ENCODE data around the gene ADRA2B. TPM values are rescaled to one million over a fixed set of nuclear protein-coding genes. Genes with fewer than 3 reads are reported as not detected.

The ADRA2B gene
- total and polyA plus RNA-seq, 2 donors (not counting 1 experiment from before 2014, with no cell fraction given): 0.27 to 0.46 TPM

DNA sequence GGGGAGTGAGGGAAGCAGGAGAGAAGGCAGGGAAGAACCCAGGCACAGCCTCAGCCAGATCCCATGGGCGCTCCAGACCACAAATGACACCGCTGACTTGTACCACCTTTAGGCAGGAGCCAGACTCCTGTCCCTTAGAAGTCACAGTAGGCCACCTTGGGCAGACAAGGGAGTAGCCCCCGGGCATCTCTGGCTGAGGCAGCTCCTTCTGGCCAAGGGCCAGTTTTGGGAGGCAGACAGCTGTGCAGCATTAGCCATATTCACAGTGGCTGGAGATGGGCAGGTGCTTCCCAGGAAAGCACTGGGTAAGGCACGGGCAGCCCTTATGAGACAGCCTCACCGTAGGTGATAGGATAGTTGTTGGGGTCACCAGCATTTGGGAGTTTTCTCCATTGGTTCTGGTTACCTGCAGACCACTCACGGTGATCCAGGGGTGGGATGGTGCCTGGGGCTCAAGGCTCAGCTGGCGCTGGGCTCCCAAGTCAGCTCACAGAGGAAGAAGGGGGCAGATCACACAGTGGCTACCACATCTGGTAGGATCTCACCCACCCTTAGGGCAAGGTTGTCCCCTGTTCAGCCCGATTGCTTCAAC is 19.9 kb upstream of the ADRA2B start:
- Histone ChIP-seq H2AFZ (ENCODE audit: insufficient read depth, low read depth, low read length, poor library complexity, severe bottlenecking) (no peak overlapping the region), H3K27ac (ENCODE audit: low read length in 2 of 2) (no peak overlapping the region), H3K27me3 (replicated peaks in 1 of 4; ENCODE audit: control extremely low read depth in 1 of 4, control insufficient read depth in 3 of 4, insufficient read depth in 4 of 4, low read length in 3 of 4) (no peaks in the 10 kb centered on the region), H3K79me2 (ENCODE audit: control insufficient read depth, insufficient read depth, low read length) (no peaks in the 10 kb centered on the region), H4K20me1 (ENCODE audit: control insufficient read depth, insufficient read depth, low read length, poor library complexity, severe bottlenecking) (no peaks in the 10 kb centered on the region), H3K4me2 (replicated peaks; ENCODE audit: low read depth, low read length, poor library complexity, severe bottlenecking) (no peak overlapping the region), H3K4me1 (ENCODE audit: control insufficient read depth in 2 of 2, insufficient read depth in 2 of 2, low read length in 2 of 2) (peaks cover 0 to 5% of the 10 kb centered on the region in 2 donors), H3K9ac (ENCODE audit: low read length) (no peak overlapping the region), H3K9me3 (ENCODE audit: control extremely low read depth in 1 of 3, control insufficient read depth in 2 of 3, insufficient read depth in 1 of 3, low read length in 2 of 3) (no peaks in the 10 kb centered on the region), H3K36me3 (replicated peaks in 1 of 2; ENCODE audit: control extremely low read depth in 1 of 2, control insufficient read depth in 1 of 2, extremely low read depth in 1 of 2, insufficient read depth in 2 of 2, low read length in 1 of 2) (no peaks in the 10 kb centered on the region), H3K4me3 (ENCODE audit: control extremely low read depth in 1 of 5, extremely low read depth in 1 of 5, insufficient read depth in 1 of 5, low read depth in 2 of 5, low read length in 4 of 5) (no peak overlapping the region)
- no peak overlapping the region for H3K27ac Mint-ChIP-seq
- intact Hi-C loops (cut with micrococcal nuclease): no loop called here
- no peaks in the 10 kb centered on the region for H3K9me3 Mint-ChIP-seq (ENCODE audit: insufficient read depth)
- WGBS (ENCODE audit: insufficient coverage): 95% methylated on average over 7 of the region's 8 CpGs
- CTCF ChIA-PET: interaction anchor here (1.8 to 23.6 kb wide), 8 partner anchors 9 to 127 kb away, joined by 5 to 1065 read pairs (median 24); partner anchors contain the start of gene ADRA2B
- POLR2A ChIA-PET: no interaction called here
- H3K4me1 Mint-ChIP-seq: peaks cover 11% of the 10 kb centered on the region
- no peak overlapping the region for H3K4me3 Mint-ChIP-seq
- TF ChIP-seq EZH2 (IDR thresholded peaks at IDR 0.05; ENCODE audit: borderline replicate concordance, insufficient read depth, low read depth, low read length, poor library complexity, severe bottlenecking): no peak
- TF ChIP-seq, protein P1, sequence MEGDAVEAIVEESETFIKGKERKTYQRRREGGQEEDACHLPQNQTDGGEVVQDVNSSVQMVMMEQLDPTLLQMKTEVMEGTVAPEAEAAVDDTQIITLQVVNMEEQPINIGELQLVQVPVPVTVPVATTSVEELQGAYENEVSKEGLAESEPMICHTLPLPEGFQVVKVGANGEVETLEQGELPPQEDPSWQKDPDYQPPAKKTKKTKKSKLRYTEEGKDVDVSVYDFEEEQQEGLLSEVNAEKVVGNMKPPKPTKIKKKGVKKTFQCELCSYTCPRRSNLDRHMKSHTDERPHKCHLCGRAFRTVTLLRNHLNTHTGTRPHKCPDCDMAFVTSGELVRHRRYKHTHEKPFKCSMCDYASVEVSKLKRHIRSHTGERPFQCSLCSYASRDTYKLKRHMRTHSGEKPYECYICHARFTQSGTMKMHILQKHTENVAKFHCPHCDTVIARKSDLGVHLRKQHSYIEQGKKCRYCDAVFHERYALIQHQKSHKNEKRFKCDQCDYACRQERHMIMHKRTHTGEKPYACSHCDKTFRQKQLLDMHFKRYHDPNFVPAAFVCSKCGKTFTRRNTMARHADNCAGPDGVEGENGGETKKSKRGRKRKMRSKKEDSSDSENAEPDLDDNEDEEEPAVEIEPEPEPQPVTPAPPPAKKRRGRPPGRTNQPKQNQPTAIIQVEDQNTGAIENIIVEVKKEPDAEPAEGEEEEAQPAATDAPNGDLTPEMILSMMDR (IDR thresholded peaks at IDR 0.05): no peak
- H3K27me3 Mint-ChIP-seq: no peaks in the 10 kb centered on the region
- ATAC-seq (ENCODE audit: low read depth) (no peak), DNase-seq (no peak)

DNA sequence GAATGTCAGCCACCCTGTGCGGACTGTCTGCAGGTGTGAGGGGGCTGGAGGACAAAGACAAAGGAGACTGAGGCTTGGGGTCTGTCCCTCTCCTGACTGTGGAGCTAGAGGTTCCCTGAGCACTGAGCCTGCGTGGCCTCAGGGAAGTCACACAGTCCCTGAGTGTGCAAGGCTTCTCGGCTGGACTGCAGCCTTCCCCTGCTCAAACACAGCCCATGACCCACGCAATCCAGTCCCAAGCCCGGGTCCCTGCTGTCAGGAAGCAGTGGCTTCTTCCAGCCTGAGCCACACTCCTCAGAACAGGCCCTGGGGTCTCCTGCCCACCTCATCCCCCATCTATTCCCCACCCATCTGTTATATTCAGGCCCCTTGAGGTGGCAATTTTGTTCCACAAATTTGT is 19.2 kb upstream of the ADRA2B start:
- Histone ChIP-seq H3K27me3 (replicated peaks in 1 of 4; ENCODE audit: control extremely low read depth in 1 of 4, control insufficient read depth in 3 of 4, insufficient read depth in 4 of 4, low read length in 3 of 4) (no peaks in the 10 kb centered on the region), H3K27ac (ENCODE audit: low read length in 2 of 2) (no peak overlapping the region), H3K4me1 (ENCODE audit: control insufficient read depth in 2 of 2, insufficient read depth in 2 of 2, low read length in 2 of 2) (peaks cover 0 to 5% of the 10 kb centered on the region in 2 donors), H2AFZ (ENCODE audit: insufficient read depth, low read depth, low read length, poor library complexity, severe bottlenecking) (no peak overlapping the region), H3K79me2 (ENCODE audit: control insufficient read depth, insufficient read depth, low read length) (no peaks in the 10 kb centered on the region), H3K4me2 (replicated peaks; ENCODE audit: low read depth, low read length, poor library complexity, severe bottlenecking) (no peak overlapping the region), H3K36me3 (replicated peaks in 1 of 2; ENCODE audit: control extremely low read depth in 1 of 2, control insufficient read depth in 1 of 2, extremely low read depth in 1 of 2, insufficient read depth in 2 of 2, low read length in 1 of 2) (no peaks in the 10 kb centered on the region), H3K9me3 (ENCODE audit: control extremely low read depth in 1 of 3, control insufficient read depth in 2 of 3, insufficient read depth in 1 of 3, low read length in 2 of 3) (no peaks in the 10 kb centered on the region), H3K4me3 (ENCODE audit: control extremely low read depth in 1 of 5, extremely low read depth in 1 of 5, insufficient read depth in 1 of 5, low read depth in 2 of 5, low read length in 4 of 5) (no peak overlapping the region), H4K20me1 (ENCODE audit: control insufficient read depth, insufficient read depth, low read length, poor library complexity, severe bottlenecking) (no peaks in the 10 kb centered on the region), H3K9ac (ENCODE audit: low read length) (no peak overlapping the region)
- 84% methylated on average over 5 of the region's 5 CpGs for WGBS (ENCODE audit: insufficient coverage)
- intact Hi-C loops (cut with micrococcal nuclease): no loop called here
- no peaks in the 10 kb centered on the region for H3K27me3 Mint-ChIP-seq
- ChIA-PET POLR2A (no interaction called here), CTCF (interaction anchor here (1.9 to 23.6 kb wide), 2 partner anchors 8 to 35 kb away, joined by 5 to 1065 read pairs; no protein-coding TSS in a partner anchor)
- TF ChIP-seq, protein P1 (IDR thresholded peaks at IDR 0.05): no peak
- TF ChIP-seq EZH2 (IDR thresholded peaks at IDR 0.05; ENCODE audit: borderline replicate concordance, insufficient read depth, low read depth, low read length, poor library complexity, severe bottlenecking): no peak
- DNase-seq: no peak
- H3K4me1 Mint-ChIP-seq: peaks cover 9% of the 10 kb centered on the region
- no peak for ATAC-seq (ENCODE audit: low read depth)
- H3K4me3 Mint-ChIP-seq: no peak overlapping the region
- H3K27ac Mint-ChIP-seq: no peak overlapping the region
- H3K9me3 Mint-ChIP-seq (ENCODE audit: insufficient read depth): no peaks in the 10 kb centered on the region
